MM.1S (cell line): ENCODE results near the gene DCUN1D1.

Experiments used
- CTCF ChIP-seq: fragments of 300-600 bp; sonication (generic); IDR thresholded peaks from 2 replicates; pipeline ENCODE4 v1.5.1; 2016; ENCODE audit warnings: antibody characterized with exemption, low read length, mixed read lengths
- EZH2 ChIP-seq: fragments of 300-600 bp; sonication (generic); optimal IDR thresholded peaks from 2 replicates; pipeline ENCODE3; 2017; ENCODE audit warnings: low read depth, mild to moderate bottlenecking, antibody characterized with exemption, low read length, mixed read lengths

- TF ChIP-seq EZH2 (no peak), CTCF (no peak)
Measured at GRCh38 chr3:183028416-183028815, 48.1 kb upstream of the DCUN1D1 start.
